Right lobe of liver (tissue), 4 donors: Measurements from ENCODE around the gene ADAMTS14.

ENCODE experiments used
- CTCF ChIP-seq, 4 donors: fragments of 200-600 bp in 3 of 4; fragments of 450-650 bp in 1 of 4; IDR thresholded peaks; one replicate each; pipeline versions ENCODE4 v1.5.1 to v1.8.0; 2016 to 2022; ENCODE audit warnings: antibody characterized with exemption in 4 of 4, mild to moderate bottlenecking in 2 of 4
- POLR2A ChIP-seq: fragments of 450-650 bp; IDR thresholded peaks from one replicate; pipeline ENCODE4 v1.6.1; 2017; ENCODE audit warnings: antibody characterized with exemption, mild to moderate bottlenecking
- donor health status: DM: no; HTN: no; CAD: no.
- donor health status: DM: no; HTN: no; CAD: no.
- donor health status: DM: no; HTN: yes; CAD: no.

GRCh38 chr10:70711177-70711576, 38.9 kb downstream of the ADAMTS14 start:
- TF ChIP-seq POLR2A (no peak), CTCF (IDR thresholded peaks at IDR 0.05) (no peak)
